B cell (primary cell): ENCODE data around the gene ALAS2. TPM values are rescaled to one million over a fixed set of nuclear protein-coding genes. Genes with fewer than 3 reads are reported as not detected.

ENCODE experiments used
- ATAC-seq: fragments of 200-7000 bp; cut with Tn5 transposase; one replicate; pipeline ENCODE4 v1.10.0; 2021; ENCODE audit warnings: low read depth, mild to moderate bottlenecking, moderate number of reproducible peaks, moderate library complexity
- CTCF ChIA-PET: fragments of 350-600 bp; sonication (Branson Sonifier 250); formaldehyde crosslinking; loops from one replicate; lab custom pipeline; 2021; ENCODE audit warnings: antibody characterized with exemption, inconsistent platforms; lab: Charles Lee
- POLR2A ChIA-PET: fragments of 350-600 bp; sonication (Branson Sonifier 250); formaldehyde crosslinking; loops from one replicate; lab custom pipeline; 2021; ENCODE audit warnings: antibody characterized with exemption; lab: Charles Lee
- DNase-seq: peaks from one replicate; pipeline ENCODE4 v3.0.0; 2013
- H2AFZ ChIP-seq: 2 replicates; pipeline ENCODE4 v1.6.1; 2012; ENCODE audit warnings: mild to moderate bottlenecking, low read depth, low read length; ENCODE audit not compliant: insufficient read depth, poor library complexity, severe bottlenecking
- H3K27ac ChIP-seq, 2 donors: 1 replicate in 1 of 2; 2 replicates in 1 of 2; pipeline ENCODE4 v1.5.1; 2012 to 2013; ENCODE audit warnings: low read length in 2 of 2, mild to moderate bottlenecking in 2 of 2, moderate library complexity in 1 of 2
- H3K27me3 ChIP-seq, 4 experiments: fragments of 200-600 bp in 1 of 4; sonication (generic) in 1 of 4; replicated peaks in 1 of 4; 1 replicate in 2 of 4; 2 replicates in 2 of 4; pipeline versions ENCODE4 v1.6.1 to v1.7.0; 2013 to 2016; ENCODE audit warnings: low read length in 3 of 4, mild to moderate bottlenecking in 2 of 4, mixed read lengths in 1 of 4, moderate library complexity in 1 of 4; ENCODE audit not compliant: insufficient read depth in 4 of 4, control insufficient read depth in 3 of 4; ENCODE audit errors: control extremely low read depth in 1 of 4
- H3K36me3 ChIP-seq, 2 experiments: replicated peaks in 1 of 2; 1 replicate in 1 of 2; 2 replicates in 1 of 2; pipeline versions ENCODE4 v1.6.1 to v1.7.1; 2013; ENCODE audit warnings: low read length in 1 of 2; ENCODE audit not compliant: insufficient read depth in 2 of 2, control insufficient read depth in 1 of 2; ENCODE audit errors: control extremely low read depth in 1 of 2, extremely low read depth in 1 of 2
- H3K4me1 ChIP-seq, 2 donors: fragments of 200-600 bp in 1 of 2; sonication (generic) in 1 of 2; 1 replicate in 1 of 2; 2 replicates in 1 of 2; pipeline versions ENCODE4 v1.5.1 to v1.6.1; 2013 to 2017; ENCODE audit warnings: low read length in 2 of 2; ENCODE audit not compliant: control insufficient read depth in 2 of 2, insufficient read depth in 2 of 2
- H3K4me2 ChIP-seq: replicated peaks from 2 replicates; pipeline ENCODE3; 2012; ENCODE audit warnings: mild to moderate bottlenecking, low read depth, low read length; ENCODE audit not compliant: poor library complexity, severe bottlenecking
- H3K4me3 ChIP-seq, 5 experiments: fragments of 200-600 bp in 1 of 5; sonication (generic) in 1 of 5; 1 replicate in 3 of 5; 2 replicates in 2 of 5; pipeline versions ENCODE4 v1.5.1 to v1.7.0; 2011 to 2016; ENCODE audit warnings: low read length in 4 of 5, mild to moderate bottlenecking in 4 of 5, low read depth in 2 of 5, control low read depth in 1 of 5, moderate library complexity in 1 of 5; ENCODE audit not compliant: insufficient read depth in 1 of 5; ENCODE audit errors: control extremely low read depth in 1 of 5, extremely low read depth in 1 of 5
- H3K79me2 ChIP-seq: fragments of 200-600 bp; sonication (generic); one replicate; pipeline ENCODE4 v1.6.0; 2016; ENCODE audit warnings: low read length; ENCODE audit not compliant: control insufficient read depth, insufficient read depth
- H3K9ac ChIP-seq: fragments of 200-600 bp; sonication (generic); 2 replicates; pipeline ENCODE4 v1.6.1; 2017; ENCODE audit warnings: mild to moderate bottlenecking, low read length, moderate library complexity
- H3K9me3 ChIP-seq, 3 donors: one replicate each; pipeline versions ENCODE4 v1.6.1 to v1.7.1; 2013; ENCODE audit warnings: low read length in 2 of 3; ENCODE audit not compliant: control insufficient read depth in 2 of 3, insufficient read depth in 1 of 3; ENCODE audit errors: control extremely low read depth in 1 of 3
- H4K20me1 ChIP-seq: 2 replicates; pipeline ENCODE4 v1.6.0; 2012; ENCODE audit warnings: mild to moderate bottlenecking, low read length; ENCODE audit not compliant: insufficient read depth, control insufficient read depth, poor library complexity, severe bottlenecking
- H3K27ac Mint-ChIP-seq: one replicate; pipeline ENCODE4 v1.8.0; 2021; ENCODE audit warnings: mixed read lengths
- H3K27me3 Mint-ChIP-seq: one replicate; pipeline ENCODE4 v1.8.0; 2021; ENCODE audit warnings: mixed read lengths
- H3K4me1 Mint-ChIP-seq: one replicate; pipeline ENCODE4 v1.8.0; 2021; ENCODE audit warnings: mixed read lengths
- H3K4me3 Mint-ChIP-seq: one replicate; pipeline ENCODE4 v1.8.0; 2021; ENCODE audit warnings: mixed read lengths
- H3K9me3 Mint-ChIP-seq: one replicate; pipeline ENCODE4 v1.8.0; 2022; ENCODE audit warnings: mixed read lengths; ENCODE audit not compliant: insufficient read depth
- EZH2 ChIP-seq: IDR thresholded peaks from 2 replicates; pipeline ENCODE4 v1.6.1; 2012; ENCODE audit warnings: borderline replicate concordance, low read depth, mild to moderate bottlenecking, moderate library complexity, low read length; ENCODE audit not compliant: insufficient read depth, poor library complexity, severe bottlenecking
- WGBS: methylation state at CpG from one replicate; pipeline ENCODE4 v1.1.5; 2013; ENCODE audit warnings: missing lambda C conversion rate; ENCODE audit not compliant: insufficient coverage; 5-methylcytosine and 5-hydroxymethylcytosine counted together
- intact Hi-C: fragments of 100-400 bp; cut with micrococcal nuclease; formaldehyde crosslinking; loops from one replicate; pipeline ENCODE4 v1.10.0; 2022
- polyA plus RNA-seq: library from polyadenylated mRNA; depleted of rRNA; stranded (reverse); fragments of >200 nt; gene quantifications from 2 replicates; pipeline ENCODE4 v1.2.3, GENCODE V29; 2012
- total RNA-seq, 2 donors: library from RNA; stranded (reverse); fragments of 120-200 nt in 1 of 2; gene quantifications; 1 replicate in 1 of 2; 2 replicates in 1 of 2; pipeline versions ENCODE4 v1.2.3 to v1.2.4, GENCODE V29; 2013 to 2022
- TF ChIP-seq, protein P1 (sequence below): fragments of 200-600 bp; IDR thresholded peaks from one replicate; pipeline ENCODE4 v1.8.0; 2022; ENCODE audit warnings: antibody characterized with exemption, mild to moderate bottlenecking

ALAS2 gene
- total and polyA plus RNA-seq, 2 donors (not counting 1 experiment from before 2014, with no cell fraction given), result 0.94 TPM; not detected in 1

- intact Hi-C loops, result no loop called here
- Histone ChIP-seq H3K27me3 (no peaks in the 10 kb centered on the region), H3K4me3 (no peak overlapping the region), H3K9me3 (no peaks in the 10 kb centered on the region), H3K79me2 (no peaks in the 10 kb centered on the region), H4K20me1 (no peaks in the 10 kb centered on the region), H3K4me2 (no peak overlapping the region), H3K4me1 (no peaks in the 10 kb centered on the region), H3K9ac (no peak overlapping the region), H2AFZ (no peak overlapping the region), H3K36me3 (no peaks in the 10 kb centered on the region), H3K27ac (no peak overlapping the region)
- H3K27ac Mint-ChIP-seq, result no peak overlapping the region
- DNase-seq, result no peak
- TF ChIP-seq EZH2, result no peak
- TF ChIP-seq, protein P1, sequence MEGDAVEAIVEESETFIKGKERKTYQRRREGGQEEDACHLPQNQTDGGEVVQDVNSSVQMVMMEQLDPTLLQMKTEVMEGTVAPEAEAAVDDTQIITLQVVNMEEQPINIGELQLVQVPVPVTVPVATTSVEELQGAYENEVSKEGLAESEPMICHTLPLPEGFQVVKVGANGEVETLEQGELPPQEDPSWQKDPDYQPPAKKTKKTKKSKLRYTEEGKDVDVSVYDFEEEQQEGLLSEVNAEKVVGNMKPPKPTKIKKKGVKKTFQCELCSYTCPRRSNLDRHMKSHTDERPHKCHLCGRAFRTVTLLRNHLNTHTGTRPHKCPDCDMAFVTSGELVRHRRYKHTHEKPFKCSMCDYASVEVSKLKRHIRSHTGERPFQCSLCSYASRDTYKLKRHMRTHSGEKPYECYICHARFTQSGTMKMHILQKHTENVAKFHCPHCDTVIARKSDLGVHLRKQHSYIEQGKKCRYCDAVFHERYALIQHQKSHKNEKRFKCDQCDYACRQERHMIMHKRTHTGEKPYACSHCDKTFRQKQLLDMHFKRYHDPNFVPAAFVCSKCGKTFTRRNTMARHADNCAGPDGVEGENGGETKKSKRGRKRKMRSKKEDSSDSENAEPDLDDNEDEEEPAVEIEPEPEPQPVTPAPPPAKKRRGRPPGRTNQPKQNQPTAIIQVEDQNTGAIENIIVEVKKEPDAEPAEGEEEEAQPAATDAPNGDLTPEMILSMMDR, result no peak
- peaks cover 2% of the 10 kb centered on the region for H3K9me3 Mint-ChIP-seq
- H3K27me3 Mint-ChIP-seq, result no peaks in the 10 kb centered on the region
- ChIA-PET POLR2A (no interaction called here), CTCF (no interaction called here)
- no peak overlapping the region for H3K4me3 Mint-ChIP-seq
- H3K4me1 Mint-ChIP-seq, result no peaks in the 10 kb centered on the region
- ATAC-seq, result no peak
These were observed 52.3 kb downstream of the ALAS2 start for GRCh38 chrX:54978448-54978847.

DNA sequence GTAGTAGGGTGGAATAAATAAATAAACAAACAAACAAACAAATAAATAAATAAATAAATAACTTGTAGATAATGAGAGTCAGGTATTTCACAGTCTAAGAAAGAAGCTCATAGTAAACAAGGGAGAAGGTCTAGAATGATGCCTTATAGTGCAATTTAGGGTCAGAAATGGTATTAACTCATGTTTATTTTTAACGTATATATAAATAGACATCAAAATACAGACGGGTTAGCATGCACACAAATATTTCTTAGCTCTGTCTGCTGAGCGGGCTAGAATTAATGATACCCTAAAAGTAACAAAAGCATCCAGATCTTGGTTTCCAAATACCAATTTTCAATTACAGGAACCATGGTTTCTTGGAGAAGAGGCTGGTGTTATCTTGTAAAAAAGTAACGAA, 53.4 kb downstream of the ALAS2 start:
- H3K4me2 ChIP-seq, result no peak overlapping the region
- ChIA-PET CTCF (no interaction called here), POLR2A (no interaction called here)
- no peaks in the 10 kb centered on the region for H3K9me3 Mint-ChIP-seq
- no peaks in the 10 kb centered on the region for H3K9me3 ChIP-seq
- no peak overlapping the region for H3K27ac Mint-ChIP-seq
- DNase-seq (no peak), ATAC-seq (no peak)
- no peak overlapping the region for H3K4me3 ChIP-seq
- TF ChIP-seq EZH2, result no peak
- TF ChIP-seq, protein P1, result no peak
- intact Hi-C loops, result no loop called here
- H3K4me1 Mint-ChIP-seq, result no peaks in the 10 kb centered on the region
- no peaks in the 10 kb centered on the region for H3K27me3 ChIP-seq
- no peaks in the 10 kb centered on the region for H3K4me1 ChIP-seq
- H3K79me2 ChIP-seq, result no peaks in the 10 kb centered on the region
- no peak overlapping the region for H3K27ac ChIP-seq
- no peak overlapping the region for H3K4me3 Mint-ChIP-seq
- WGBS, result no CpG with 5 or more reads among the region's 4 CpGs
- no peak overlapping the region for H3K9ac ChIP-seq
- no peaks in the 10 kb centered on the region for H3K36me3 ChIP-seq
- H2AFZ ChIP-seq, result no peak overlapping the region
- H3K27me3 Mint-ChIP-seq, result no peaks in the 10 kb centered on the region
- H4K20me1 ChIP-seq, result no peaks in the 10 kb centered on the region
